HG03342 (cell line): ENCODE data around the gene MID1.
A peak's percentile ranks its signal among the peaks of the same experiment; 100 is the strongest.

Source experiments
- ATAC-seq: cut with Tn5 transposase; IDR thresholded peaks from one replicate; pipeline ENCODE4 v1.9.1; 2021; ENCODE audit warnings: mild to moderate bottlenecking, moderate library complexity; ENCODE audit not compliant: unreplicated experiment

MID1 gene

DNA sequence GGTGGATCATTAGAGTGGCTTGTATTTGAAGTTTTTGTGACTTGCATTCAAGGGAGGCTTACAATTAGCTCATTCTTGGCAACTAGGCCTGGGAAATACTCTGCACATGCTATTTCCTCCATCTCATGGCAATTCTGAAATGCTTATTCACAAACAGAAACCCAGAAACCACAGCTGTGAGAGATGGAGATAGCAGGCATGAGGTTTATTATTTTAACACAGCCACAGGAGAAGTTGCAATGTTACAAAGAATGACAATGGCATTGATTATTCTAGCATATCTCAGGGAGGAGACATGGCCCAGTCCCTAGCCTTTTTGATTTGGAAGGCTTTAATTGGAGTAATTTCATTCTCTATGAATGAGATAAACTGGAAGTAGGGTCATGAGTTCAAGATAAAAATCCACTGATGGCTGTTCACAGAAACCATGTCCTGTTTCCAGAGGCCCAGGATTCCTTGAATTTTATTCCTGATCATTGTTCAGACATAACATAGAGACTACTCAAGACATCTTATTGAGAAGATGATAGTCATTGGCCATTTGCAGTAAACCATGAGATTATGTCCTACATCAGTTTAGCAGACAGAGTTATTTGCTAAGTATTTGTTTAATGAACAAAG is 123.9 kb downstream of the MID1 start:
- ATAC-seq, result no peak

DNA sequence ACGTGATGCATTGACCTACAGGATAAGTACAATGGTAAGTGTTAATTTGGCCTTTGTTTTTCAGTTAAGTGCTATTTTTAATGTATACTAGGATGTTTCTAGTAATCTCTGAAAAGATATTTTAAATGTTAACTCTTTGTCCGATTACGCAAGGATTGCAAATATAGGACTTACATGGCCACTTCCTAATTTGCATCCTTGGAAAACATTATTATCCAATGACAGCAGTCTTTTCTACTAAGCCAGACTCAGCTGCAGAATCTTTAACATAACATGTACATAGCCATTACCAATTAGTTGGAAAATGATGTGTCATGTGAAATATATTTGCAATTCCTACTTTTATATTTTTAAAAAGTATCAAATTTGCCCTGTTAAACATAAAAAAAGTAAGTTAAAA is 124.7 kb downstream of the MID1 start:
- ATAC-seq, result no peak

DNA sequence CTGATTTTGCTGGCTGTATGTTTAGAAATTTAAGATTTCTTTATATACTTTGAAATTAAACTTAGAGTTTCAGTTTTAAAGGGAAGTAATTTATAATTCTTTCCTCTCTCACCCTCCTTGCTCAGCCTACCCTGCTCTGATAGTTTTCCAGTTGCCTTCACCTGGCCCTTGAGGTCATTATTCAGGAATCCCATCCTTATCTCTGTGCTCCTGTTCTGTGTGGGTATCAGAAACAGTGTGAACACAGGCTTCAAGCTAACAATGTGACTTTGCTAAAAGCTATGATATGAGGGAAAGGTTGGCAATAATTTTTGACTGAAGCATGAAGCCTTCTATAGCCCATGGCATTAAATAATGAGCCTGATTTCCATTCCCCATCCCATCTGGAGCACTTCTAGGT is 128.1 kb downstream of the MID1 start:
- no peak for ATAC-seq

DNA sequence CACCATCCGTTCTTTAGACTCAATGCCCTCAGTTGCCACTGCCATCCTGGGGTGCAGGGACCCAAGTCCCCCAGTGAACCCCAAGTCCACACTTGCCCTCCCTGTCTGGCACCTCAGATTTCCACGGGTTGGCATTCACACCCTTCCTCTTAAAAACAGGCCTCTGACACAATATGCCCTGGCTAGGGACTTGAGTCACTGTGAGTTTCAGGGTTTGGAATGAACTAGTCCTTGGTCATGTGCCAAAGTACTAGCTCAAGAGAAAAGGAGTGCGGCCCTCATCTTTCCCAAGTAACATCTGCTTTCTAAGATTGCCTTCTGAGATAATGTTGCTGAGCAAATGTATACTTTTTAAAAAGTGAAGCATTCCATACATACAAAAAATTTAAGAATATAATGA is 134.0 kb downstream of the MID1 start:
- no peak for ATAC-seq

DNA sequence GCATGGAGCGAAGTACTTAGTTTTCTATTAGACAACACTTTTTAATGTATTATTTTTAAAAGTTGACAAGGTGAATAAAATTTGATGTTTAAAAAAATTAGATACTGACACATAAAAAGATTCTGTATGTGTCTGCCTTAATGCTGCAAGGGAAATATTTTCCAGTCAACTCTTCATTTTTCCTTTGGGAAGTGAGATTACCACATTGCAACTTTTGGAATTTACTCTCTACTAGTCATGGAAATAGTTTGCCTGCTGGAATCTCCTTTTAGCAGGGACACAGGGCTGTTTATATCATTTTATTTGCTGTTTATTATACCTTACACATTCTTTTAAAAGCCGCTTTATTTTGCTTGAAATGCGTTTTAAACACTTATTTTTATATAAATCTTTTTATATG is 135.1 kb downstream of the MID1 start:
- ATAC-seq, result no peak

DNA sequence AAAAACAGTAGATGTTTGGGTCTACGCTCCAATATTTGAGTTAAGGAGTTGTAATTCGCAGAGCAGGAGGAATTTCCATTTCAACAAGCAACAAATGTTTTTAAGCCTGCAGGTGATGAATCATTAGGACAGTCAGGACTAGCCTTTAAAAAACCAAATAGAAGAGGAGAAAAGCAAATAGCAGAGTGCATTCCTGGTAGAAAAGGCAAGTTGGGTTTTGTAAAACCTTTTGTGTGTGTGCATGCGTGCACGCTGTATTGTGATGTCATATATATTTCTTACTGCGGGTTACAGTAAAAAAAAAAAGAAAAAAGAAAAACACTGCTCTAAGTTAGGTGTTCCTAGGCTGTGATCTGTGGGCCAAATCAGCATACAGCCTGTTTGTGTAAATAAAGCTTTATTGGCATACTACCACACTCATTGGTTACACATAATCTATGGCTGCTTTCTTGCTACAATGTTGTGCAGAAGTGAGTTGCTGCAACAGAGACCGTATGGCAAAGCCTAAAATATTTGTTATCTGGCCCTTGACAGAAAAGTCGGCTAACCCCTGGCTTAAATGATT is 135.6 kb downstream of the MID1 start:
- no peak for ATAC-seq

DNA sequence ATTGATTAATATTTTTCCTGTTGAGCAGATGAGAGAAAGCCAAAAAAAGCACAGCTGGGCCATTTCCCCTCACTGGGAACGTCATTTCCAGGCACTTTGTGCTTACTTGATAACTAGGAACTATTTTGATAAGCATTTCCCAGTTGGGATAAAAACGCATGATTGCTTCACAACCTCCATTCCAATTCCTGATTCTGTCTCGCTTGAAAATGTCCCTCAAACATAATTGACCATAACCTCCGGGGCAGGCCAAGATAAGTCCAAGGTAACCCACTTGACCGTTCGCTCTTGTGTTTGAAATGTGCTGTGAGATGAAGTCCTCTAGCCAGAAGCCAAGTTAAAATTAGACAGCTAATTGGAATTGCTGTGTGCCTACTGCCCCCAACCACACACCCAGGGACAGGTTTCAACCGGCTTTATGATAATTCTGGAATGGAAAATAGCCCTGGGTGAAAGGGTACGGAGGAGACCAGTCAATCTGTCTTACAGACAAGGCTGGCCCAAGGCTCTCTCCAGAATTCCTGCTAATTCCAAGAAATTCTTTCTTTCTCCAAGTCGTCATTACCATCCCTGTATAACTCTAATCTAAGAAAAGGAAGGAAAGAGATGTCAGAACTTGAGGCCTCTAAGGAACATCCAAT is 137.1 kb downstream of the MID1 start:
- ATAC-seq, result no peak

DNA sequence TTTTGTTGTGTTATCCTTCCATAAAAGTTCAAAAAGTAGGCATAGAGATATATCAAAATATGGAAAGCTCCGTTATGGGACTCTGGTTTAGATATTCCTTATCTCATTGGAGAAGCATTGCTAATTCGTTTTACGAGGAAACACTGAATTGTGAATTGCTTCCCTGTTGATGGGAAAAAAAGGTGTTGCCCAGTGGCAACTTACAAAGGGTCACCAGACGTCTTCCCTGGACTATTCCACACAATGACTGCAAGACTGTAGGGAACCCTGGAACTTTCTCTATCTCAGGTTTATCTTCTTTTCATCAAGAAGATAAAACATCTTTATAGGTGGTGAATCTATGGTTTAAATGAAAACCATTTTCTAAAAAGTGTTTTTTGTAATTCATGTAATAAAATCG is 137.7 kb downstream of the MID1 start:
- no peak for ATAC-seq

DNA sequence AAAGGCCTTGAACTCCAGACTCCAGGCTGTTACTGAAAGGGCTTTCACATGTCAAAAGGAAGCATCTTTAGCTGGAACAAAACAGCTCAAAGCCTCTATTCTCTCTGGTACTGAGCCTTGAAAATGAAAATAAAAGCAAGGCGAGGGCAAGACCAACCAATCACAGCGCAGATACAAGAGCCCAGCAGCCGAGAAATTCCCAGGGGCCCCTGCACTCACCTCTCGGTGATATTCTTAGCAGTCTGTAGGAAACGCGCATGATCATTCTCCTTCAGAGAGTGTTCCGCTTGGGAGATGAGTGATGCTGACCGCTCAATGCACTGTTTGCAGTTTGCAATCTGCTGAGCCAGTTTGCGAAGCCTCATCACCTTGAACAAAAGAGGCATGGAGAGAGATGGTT is 138.1 kb downstream of the MID1 start:
- ATAC-seq, result peak; percentile 90

DNA sequence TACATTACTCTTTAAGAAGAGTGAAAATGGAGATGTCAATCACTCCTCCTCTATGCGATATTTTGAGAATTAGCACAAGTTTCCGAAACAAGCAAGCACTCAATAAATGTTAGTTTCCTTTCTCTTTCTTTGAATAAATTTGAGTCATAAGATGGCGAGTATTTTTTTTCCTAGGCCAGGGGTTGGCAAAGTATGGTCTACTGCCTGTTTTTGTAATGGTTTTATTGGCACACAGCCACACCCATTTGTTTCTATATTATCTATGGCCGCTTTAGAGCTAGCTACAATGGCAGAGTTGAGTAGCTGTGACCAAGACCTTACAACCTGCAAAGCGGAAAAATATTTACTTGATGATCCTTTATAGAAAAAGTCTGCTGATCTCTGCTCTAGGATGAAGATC is 139.5 kb downstream of the MID1 start:
- no peak for ATAC-seq

DNA sequence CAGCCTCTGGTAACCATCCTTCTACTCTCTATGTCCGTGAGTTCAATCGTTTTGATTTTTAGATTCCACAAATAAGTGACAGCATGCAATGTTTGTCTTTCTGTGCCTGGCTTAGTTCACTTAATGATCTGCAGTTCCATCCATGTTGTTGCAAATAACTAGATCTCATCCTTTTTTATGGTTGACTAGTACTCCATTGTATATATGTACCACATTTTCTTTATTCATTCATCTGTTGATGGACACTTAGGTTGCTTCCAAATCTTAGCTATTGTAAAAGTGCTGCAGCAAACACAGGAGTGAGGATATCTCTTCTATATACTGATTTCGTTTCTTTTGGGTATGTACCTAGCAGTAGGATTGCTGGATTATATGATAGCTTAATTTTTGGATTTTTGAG is 140.9 kb downstream of the MID1 start:
- ATAC-seq, result no peak

DNA sequence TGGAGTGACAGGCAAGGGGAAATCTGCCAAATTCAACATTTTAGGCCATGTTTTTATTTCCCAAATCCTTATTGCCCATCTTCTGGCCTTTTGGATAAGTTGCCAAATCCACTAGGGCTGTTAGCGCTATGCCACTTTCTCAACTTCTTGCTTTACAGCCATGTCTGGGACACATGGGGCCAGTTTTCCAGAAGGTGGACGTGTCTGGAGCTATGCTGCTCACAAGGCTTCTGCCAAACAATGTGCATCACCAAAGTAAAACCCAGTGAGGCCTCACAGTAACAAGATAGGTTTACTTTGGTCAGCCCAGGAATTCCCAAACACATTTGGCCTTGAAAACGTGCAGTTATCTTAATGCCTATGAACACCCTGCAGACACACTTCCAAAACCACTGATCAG is 142.9 kb downstream of the MID1 start:
- no peak for ATAC-seq

DNA sequence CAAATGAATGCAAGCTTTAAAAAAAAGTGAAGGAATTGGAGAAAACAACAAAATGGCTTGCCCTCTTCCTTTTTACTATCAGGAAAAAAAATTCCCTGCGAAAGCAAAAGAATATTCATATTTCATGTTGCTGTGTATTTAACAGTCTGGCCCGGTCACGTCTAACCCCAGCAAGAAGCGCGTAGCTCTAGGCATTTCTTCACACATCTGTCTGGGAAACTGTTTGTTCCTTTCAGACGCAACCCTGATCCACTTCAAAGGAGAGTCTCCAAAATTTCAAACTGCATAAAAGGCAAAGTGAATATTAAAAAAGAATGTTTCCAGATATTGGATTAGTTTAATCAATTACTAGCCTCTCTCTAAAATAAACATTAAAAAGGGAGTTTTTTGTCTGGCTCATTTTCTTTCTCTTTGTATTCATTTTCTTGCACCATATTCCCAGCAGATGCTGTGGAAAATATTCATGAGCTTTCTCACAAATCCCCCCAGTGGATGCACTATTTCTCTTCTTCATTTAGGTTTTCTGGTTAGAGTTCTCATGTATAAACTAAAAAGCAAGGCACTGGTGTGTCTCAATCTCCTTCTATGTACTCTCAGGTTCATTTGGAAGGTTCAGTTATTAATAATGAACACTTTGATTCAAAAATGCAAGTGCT is 145.3 kb downstream of the MID1 start:
- ATAC-seq, result no peak

DNA sequence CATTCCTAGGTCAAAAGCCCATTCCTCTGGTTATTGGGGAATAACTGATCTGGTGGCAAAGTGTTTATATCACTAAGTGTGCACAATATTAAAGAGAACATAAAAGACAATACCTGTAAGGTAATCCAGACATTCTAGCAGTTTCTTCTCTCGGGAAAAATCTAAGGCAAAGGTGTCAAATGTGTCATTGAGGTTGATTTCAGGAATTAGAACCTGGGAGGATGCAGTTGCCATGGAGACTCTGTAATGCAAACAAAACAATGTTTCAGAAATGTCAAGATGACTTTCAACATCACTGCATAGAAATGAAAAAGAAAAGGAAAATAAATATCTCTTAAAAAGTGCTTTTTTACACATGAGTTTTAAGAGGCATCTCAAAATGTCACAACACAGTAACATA is 145.9 kb downstream of the MID1 start:
- ATAC-seq, result no peak

DNA sequence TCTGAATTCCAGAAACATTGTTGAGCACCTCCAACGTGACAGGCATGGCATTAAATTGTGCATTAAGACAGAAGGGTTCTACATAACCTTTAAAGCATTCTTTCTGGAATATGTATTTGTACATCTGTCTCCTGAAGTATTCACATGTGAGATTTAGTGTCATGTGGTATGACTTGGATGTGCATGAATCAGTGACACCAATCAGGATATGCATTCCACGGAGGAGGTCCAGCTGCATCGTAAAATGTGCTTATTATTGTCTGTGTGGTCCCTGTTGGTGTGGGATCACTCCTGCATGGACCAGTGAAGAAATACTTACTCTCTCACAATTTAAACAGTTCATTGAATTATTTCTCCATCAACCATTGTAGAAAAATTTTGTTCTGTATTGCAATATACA is 149.0 kb downstream of the MID1 start:
- no peak for ATAC-seq

DNA sequence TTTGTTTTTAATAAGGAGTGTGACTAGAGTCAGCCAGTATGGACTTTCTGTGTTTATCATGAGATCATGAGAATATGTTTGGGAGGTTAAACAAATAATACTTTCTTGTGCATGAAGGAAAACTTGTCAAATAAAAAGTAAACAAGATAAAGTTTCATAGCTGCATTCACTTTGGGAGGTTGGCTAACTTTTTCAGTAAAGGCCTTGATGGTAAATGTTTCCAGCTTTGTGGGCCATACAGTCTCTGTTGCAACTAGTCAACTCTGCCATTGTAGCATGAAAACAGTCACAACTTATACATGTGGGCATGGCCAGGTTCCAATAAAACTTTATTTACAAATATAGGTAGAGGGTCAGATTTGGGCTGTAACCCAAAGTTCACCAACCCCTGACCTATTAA is 150.4 kb downstream of the MID1 start:
- no peak for ATAC-seq

DNA sequence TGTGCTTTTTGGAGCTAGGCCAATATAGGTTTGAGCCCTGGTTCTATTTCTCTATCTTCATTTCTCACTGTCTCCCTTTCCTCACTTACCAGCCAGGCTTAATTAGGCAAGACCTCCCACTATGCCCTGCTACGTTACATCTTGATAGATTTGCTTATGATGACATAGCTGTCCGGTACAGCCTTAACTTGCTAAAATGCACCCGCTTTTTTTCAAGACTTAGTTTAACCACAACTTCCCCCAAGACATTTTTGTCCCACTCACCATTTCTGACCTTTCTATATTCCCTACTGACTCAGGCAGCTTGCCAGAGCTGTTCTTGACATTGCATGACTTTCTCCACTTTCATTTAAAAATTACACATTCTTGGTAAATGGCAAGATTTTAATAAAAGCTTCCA is 152.6 kb downstream of the MID1 start:
- no peak for ATAC-seq

DNA sequence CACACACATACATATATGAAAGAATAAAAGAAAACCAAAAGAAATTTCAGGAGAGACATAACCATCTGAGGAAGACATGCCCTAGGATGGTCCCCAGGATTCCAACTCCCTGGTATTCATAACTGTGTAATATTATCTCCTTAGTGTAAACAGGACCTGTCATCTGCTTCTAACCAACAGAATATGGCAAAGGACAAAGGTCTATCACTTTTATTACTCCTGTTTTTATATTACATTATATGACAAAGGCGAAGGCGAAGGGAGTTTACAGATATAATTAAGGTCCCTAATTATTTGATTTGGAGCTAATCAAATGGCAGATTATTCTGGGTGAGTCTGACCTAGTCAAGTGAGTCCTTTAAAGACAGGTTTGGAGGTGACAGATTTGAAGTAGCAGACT is 155.1 kb downstream of the MID1 start:
- no peak for ATAC-seq

DNA sequence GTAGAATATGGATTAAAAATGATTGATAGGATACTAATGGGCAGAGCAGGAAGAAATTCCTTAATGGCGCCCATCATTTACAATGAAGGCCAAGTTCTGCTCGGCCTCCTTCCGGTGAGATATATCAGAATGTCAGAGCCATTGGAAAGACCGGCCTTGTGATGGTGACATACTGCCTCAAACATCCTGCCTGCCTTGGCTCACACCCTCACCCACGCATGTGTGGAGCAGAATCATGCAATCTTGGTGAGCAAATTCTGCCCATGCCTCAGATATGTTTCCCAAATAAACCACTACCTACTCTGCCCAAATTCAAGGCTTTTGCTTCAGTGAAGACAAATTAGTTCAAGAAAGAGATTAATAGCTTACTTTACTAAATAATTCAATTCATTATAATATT is 163.3 kb downstream of the MID1 start:
- no peak for ATAC-seq

DNA sequence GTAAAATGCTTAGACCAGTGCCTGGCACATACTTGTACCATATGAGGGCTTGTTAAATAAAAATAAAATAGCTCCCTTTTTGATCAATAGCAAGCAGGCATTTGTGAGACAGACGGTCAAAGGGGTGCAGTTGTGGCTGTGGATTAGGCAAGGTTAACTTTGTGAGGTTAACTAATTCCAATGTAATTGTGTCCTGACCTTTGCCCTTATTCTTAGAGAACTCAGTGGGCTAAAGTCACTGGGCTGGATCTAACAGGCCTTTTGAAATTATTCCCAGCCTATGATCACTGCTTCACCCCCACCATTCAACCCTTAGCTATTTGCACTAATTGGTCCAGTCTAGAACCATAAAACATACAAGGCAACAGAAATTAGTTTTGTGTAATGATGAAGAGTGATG is 166.4 kb downstream of the MID1 start:
- ATAC-seq, result no peak

DNA sequence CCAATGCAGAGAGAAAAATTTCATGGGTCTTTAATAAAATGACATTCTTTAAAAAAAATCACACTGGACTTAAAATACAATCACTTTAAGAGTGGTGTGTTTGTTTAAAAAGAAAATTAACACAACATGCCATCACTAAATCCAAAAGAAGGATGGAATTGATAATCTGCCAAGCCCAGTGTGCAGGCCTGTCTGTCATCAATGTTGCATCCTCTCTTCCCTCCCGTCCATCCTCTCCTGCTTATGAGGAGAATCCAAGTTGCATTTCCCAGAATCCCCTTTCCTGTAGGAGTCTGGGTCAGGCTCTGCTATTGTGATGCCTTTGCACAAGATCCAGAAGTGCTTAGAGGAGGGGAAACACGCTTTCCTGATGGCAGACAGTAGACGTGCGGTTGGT is 169.4 kb downstream of the MID1 start:
- ATAC-seq, result no peak

DNA sequence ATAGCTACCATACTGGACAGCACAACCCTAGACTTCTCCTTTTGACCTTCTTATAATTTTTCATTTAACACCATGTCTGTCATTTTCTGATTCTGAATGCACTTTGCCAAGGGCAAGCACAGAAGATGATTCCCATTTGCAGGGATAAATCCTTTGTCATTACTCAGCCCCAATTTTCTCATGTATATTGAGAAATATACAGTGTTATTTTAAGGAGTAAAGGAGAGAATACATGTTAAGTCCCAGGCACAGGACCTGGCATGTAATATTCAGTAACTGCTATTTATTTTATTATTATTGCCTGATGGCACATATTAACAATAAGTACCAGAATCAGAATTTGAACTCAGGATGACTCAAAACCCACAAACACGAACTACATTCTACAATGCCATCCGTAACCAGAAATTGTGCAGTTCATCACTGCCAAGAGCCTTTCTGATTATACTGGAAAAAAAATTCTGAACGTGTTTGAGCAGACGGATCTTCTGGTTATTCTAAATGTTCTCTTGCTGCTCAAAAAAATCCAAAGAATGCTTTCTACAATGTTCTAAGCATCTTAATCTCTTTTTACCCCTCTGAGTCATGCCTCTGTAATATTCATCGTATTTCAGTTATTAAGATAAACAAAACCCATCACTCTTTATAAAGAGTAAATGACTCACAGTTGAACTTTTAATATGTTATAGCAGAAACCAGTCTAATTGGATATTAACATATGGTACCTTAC is 170.0 kb downstream of the MID1 start:
- no peak for ATAC-seq
